Measurements from ENCODE around the gene DNAAF3. TPM values are rescaled to one million over a fixed set of nuclear protein-coding genes. Genes with fewer than 3 reads are reported as not detected.

Gene DNAAF3
- polyA plus RNA-seq, 1 experiment = 0.21 TPM

- no peak for TF ChIP-seq CTCF (IDR thresholded peaks at IDR 0.05; ENCODE audit: low read depth, low read length)
- Histone ChIP-seq H3K27me3 (ENCODE audit: control insufficient read depth, insufficient read depth, low read length) (peaks cover 3% of the 10 kb centered on the region), H3K4me3 (ENCODE audit: low read depth, low read length) (peak overlapping the region; percentile 69), H3K9me3 (ENCODE audit: control insufficient read depth, insufficient read depth, low read length) (peaks cover 3% of the 10 kb centered on the region; the same call in 1 of the 2 replicates), H3K27ac (ENCODE audit: low read depth, low read length) (peak overlapping the region; percentile 70)
- no peak for DNase-seq (ENCODE audit: low read depth, low spot score)
- ChIA-PET POLR2A (interaction anchor here (1.2 to 1.6 kb wide), 3 partner anchors 31 to 343 kb away, joined by 3 to 7 read pairs (median 4); partner anchors contain the start of genes ISOC2 and PPP6R1), CTCF (interaction anchor here (0.6 to 1.6 kb wide), 3 partner anchors 17 to 48 kb away, joined by 3 to 5 read pairs (median 3); partner anchors contain the start of gene DNAAF3)
Observed at GRCh38 chr19:55118401-55118991, 47.9 kb downstream of the DNAAF3 start.

DNA sequence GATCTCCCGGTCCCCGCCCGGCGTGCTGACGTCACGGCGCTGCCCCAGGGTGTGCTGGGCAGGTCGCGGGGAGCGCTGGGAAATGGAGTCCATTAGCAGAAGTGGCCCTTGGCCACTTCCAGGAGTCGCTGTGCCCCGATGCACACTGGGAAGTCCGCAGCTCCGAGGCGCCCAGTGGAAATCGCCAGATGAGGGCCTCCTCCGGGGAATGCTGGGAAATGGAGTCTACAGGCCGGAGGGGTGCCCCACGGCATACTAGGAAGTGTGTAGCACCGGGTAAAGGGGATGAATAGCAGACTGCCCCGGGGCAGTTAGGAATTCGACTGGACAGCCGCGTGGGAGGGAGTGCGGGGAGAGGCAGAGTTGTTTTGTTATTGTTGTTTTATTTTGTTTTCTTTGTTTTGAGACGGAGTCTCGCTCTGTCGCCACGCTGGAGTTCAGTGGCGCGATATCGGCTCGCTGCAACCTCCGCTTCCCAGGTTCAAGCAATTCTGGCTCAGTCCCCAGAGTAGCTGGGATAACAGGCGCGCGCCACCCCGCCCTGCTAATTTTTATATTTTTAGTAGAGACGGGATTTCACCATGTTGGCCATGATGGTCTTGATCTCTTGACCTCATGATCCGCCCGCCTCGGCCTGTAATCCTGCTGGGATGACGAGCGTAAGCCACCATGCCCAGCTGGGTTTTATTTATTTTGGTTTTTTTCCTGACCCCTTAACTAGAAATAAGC, 48.6 kb downstream of the DNAAF3 start:
- Histone ChIP-seq H3K27me3 (ENCODE audit: control insufficient read depth, insufficient read depth, low read length) (peaks cover under 1% of the 10 kb centered on the region), H3K9me3 (ENCODE audit: control insufficient read depth, insufficient read depth, low read length) (peaks cover 3% of the 10 kb centered on the region; the same call in 1 of the 2 replicates), H3K4me3 (ENCODE audit: low read depth, low read length) (peak overlapping the region; percentile 98), H3K27ac (ENCODE audit: low read depth, low read length) (peak overlapping the region; percentile 70)
- CTCF ChIA-PET = interaction anchor here (0.6 to 1.6 kb wide), 4 partner anchors 18 to 48 kb away, joined by 3 to 5 read pairs (median 4); partner anchors contain the start of gene DNAAF3
- TF ChIP-seq CTCF (IDR thresholded peaks at IDR 0.05; ENCODE audit: low read depth, low read length) = no peak
- POLR2A ChIA-PET = interaction anchor here (0.6 to 1.6 kb wide), 9 partner anchors 12 to 645 kb away, joined by 3 to 7 read pairs (median 4); partner anchors contain the start of genes CDC42EP5, ISOC2, PPP6R1 and ZNF581
- peak; percentile 95 for DNase-seq (ENCODE audit: low read depth, low spot score)

GRCh38 chr19:55116859-55117662, 49.4 kb downstream of the DNAAF3 start, which contains the start of gene PPP1R12C:
Gene PPP1R12C (minus strand): TSS chr19:55117637. CDS start chr19:55117543, 94 bp downstream.
- DNase-seq (ENCODE audit: low read depth, low spot score) = no peak
- CTCF ChIA-PET = interaction anchor here (1.6 kb wide), 2 partner anchors 29 to 49 kb away, joined by 3 to 5 read pairs; partner anchors contain the start of gene DNAAF3
- Histone ChIP-seq H3K27me3 (ENCODE audit: control insufficient read depth, insufficient read depth, low read length) (no peaks in the 10 kb centered on the region), H3K27ac (ENCODE audit: low read depth, low read length) (peak within 1 kb of the TSS; percentile 70), H3K4me3 (ENCODE audit: low read depth, low read length) (peak within 1 kb of the TSS; percentile 98), H3K9me3 (ENCODE audit: control insufficient read depth, insufficient read depth, low read length) (peaks cover 3% of the 10 kb centered on the region; the same call in 1 of the 2 replicates)
- no peak for TF ChIP-seq CTCF (IDR thresholded peaks at IDR 0.05; ENCODE audit: low read depth, low read length)
- POLR2A ChIA-PET = interaction anchor here (0.6 to 1.6 kb wide), 9 partner anchors 13 to 1015 kb away, joined by 3 to 7 read pairs (median 4); partner anchors contain the start of genes CDC42EP5, ISOC2, PPP6R1 and ZNF581

DNA sequence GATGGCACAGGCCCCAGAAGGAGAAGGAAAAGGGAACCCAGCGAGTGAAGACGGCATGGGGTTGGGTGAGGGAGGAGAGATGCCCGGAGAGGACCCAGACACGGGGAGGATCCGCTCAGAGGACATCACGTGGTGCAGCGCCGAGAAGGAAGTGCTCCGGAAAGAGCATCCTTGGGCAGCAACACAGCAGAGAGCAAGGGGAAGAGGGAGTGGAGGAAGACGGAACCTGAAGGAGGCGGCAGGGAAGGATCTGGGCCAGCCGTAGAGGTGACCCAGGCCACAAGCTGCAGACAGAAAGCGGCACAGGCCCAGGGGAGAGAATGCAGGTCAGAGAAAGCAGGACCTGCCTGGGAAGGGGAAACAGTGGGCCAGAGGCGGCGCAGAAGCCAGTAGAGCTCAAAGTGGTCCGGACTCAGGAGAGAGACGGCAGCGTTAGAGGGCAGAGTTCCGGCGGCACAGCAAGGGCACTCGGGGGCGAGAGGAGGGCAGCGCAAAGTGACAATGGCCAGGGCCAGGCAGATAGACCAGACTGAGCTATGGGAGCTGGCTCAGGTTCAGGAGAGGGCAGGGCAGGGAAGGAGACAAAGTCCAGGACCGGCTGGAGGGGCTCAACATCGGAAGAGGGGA, 50.1 kb downstream of the DNAAF3 start:
- Histone ChIP-seq H3K27ac (ENCODE audit: low read depth, low read length) (peak overlapping the region; percentile 57), H3K9me3 (ENCODE audit: control insufficient read depth, insufficient read depth, low read length) (peaks cover 3% of the 10 kb centered on the region; the same call in 1 of the 2 replicates), H3K27me3 (ENCODE audit: control insufficient read depth, insufficient read depth, low read length) (no peaks in the 10 kb centered on the region), H3K4me3 (ENCODE audit: low read depth, low read length) (peak overlapping the region; percentile 98)
- DNase-seq (ENCODE audit: low read depth, low spot score) = no peak
- ChIA-PET POLR2A (interaction anchor here (0.6 kb wide), 1 partner anchor 1016 kb away, joined by 4 read pairs; no protein-coding TSS in a partner anchor), CTCF (interaction anchor here (0.6 to 1.6 kb wide), 2 partner anchors 28 to 517 kb away, joined by 4 to 5 read pairs; no protein-coding TSS in a partner anchor)
- TF ChIP-seq CTCF (IDR thresholded peaks at IDR 0.05; ENCODE audit: low read depth, low read length) = no peak

Data from AG04450 (cell line).